PC-9 (cell line): ENCODE results near the gene MFSD12. TPM values are rescaled to one million over a fixed set of nuclear protein-coding genes. Genes with fewer than 3 reads are reported as not detected.

Experiments
- BruUV-seq: library from RNA; stranded (reverse); fragments of 400-500 nt; replicated peaks from 2 replicates; lab custom pipeline; 2021; lab: Mats Ljungman, UMichigan
- CTCF ChIA-PET: fragments of 300-600 bp; sonication (Branson Sonifier 250); formaldehyde crosslinking; loops from one replicate; lab custom pipeline; 2022; ENCODE audit warnings: antibody characterized with exemption; lab: Charles Lee
- POLR2A ChIA-PET: fragments of 300-600 bp; sonication (Branson Sonifier 250); formaldehyde crosslinking; loops from one replicate; lab custom pipeline; 2022; ENCODE audit warnings: antibody characterized with exemption; ENCODE audit not compliant: unreplicated experiment; lab: Charles Lee
- DNase-seq, 2 experiments: peaks; one replicate each; pipeline versions ENCODE4 v3.0.0 to v3.0.0-alpha.2; 2015 to 2022; ENCODE audit warnings: mixed read lengths in 1 of 2
- H2AFZ ChIP-seq: fragments of 200-600 bp; sonication (generic); 2 replicates; pipeline ENCODE4 v1.8.1; 2017; ENCODE audit warnings: antibody characterized with exemption
- H3F3A ChIP-seq: fragments of 200-600 bp; sonication (generic); 2 replicates; pipeline ENCODE4 v1.8.1; 2017; ENCODE audit warnings: antibody characterized with exemption, mild to moderate bottlenecking, low read depth; ENCODE audit not compliant: insufficient read depth
- H3K27ac ChIP-seq: fragments of 200-600 bp; sonication (generic); 2 replicates; pipeline ENCODE4 v1.6.1; 2016; ENCODE audit warnings: mixed run types
- H3K27me3 ChIP-seq: fragments of 200-600 bp; sonication (generic); 2 replicates; pipeline ENCODE4 v1.6.1; 2016; ENCODE audit warnings: low read depth, mixed run types; ENCODE audit not compliant: insufficient read depth
- H3K36me3 ChIP-seq: fragments of 200-600 bp; sonication (generic); 2 replicates; pipeline ENCODE4 v1.6.1; 2016; ENCODE audit warnings: low read depth, mixed run types
- H3K4me1 ChIP-seq: fragments of 200-600 bp; sonication (generic); replicated peaks from 2 replicates; pipeline ENCODE4 v1.6.1; 2016; ENCODE audit warnings: mixed run types; ENCODE audit not compliant: insufficient read depth
- H3K4me2 ChIP-seq: fragments of 200-600 bp; sonication (generic); 2 replicates; pipeline ENCODE4 v1.6.1; 2017; ENCODE audit warnings: mixed run types
- H3K4me3 ChIP-seq: fragments of 200-600 bp; sonication (generic); 2 replicates; pipeline ENCODE4 v1.6.1; 2016; ENCODE audit warnings: mixed run types
- H3K79me2 ChIP-seq: fragments of 200-600 bp; sonication (generic); 2 replicates; pipeline ENCODE4 v1.6.1; 2017; ENCODE audit warnings: low read depth, mixed run types
- H3K9me2 ChIP-seq: fragments of 200-600 bp; sonication (generic); 2 replicates; pipeline ENCODE4 v1.8.1; 2017; ENCODE audit warnings: mild to moderate bottlenecking; ENCODE audit not compliant: insufficient read depth
- H3K9me3 ChIP-seq: fragments of 200-600 bp; sonication (generic); 2 replicates; pipeline ENCODE4 v1.8.1; 2016; ENCODE audit warnings: low read depth; ENCODE audit not compliant: insufficient read depth
- H4K20me1 ChIP-seq: fragments of 200-600 bp; sonication (generic); 2 replicates; pipeline ENCODE4 v1.8.1; 2017; ENCODE audit not compliant: insufficient read depth
- EZH2 ChIP-seq: fragments of 200-600 bp; sonication (generic); IDR thresholded peaks from 2 replicates; pipeline ENCODE4 v1.8.0; 2017; ENCODE audit warnings: antibody characterized with exemption, low read depth
- intact Hi-C: fragments of 100-400 bp; cut with micrococcal nuclease; formaldehyde crosslinking; loops from one replicate; pipeline ENCODE4 v1.10.0; 2022; ENCODE audit not compliant: unreplicated experiment
- total RNA-seq: library from RNA; stranded (reverse); gene quantifications from 2 replicates; pipeline ENCODE4 v1.2.3, GENCODE V29; 2021
- TF ChIP-seq, protein P1 (sequence below): fragments of 200-600 bp; sonication (generic); conservative IDR thresholded peaks from 2 replicates; pipeline ENCODE4 v1.6.1; 2017; ENCODE audit warnings: mixed run types, antibody characterized with exemption, mild to moderate bottlenecking, moderate library complexity

MFSD12 gene
- total RNA-seq, 1 experiment from 2014 or later, result 70.0 TPM

DNA sequence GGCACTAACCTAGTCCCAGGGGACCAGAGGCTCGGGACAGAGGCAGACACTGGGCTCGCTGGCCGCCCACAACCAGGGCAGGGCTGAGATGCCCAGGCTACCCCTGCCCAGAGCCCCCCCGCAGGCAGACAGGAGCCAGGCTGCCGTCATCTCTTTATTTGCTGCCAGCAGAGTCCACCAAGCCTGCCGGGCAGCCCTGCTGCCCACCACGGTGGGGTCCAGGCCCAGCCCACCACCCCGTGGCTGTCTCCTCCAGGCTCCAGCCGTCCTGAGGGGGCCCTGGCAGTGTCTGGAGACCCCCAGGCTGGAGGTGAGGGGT, 13.4 kb downstream of the MFSD12 start:
- Histone ChIP-seq H3K4me2 (no peak overlapping the region), H3K79me2 (no peaks in the 10 kb centered on the region), H3K9me3 (no peaks in the 10 kb centered on the region), H3F3A (peaks cover 4% of the 10 kb centered on the region; the same call in 1 of the 2 replicates), H3K27me3 (no peaks in the 10 kb centered on the region), H3K9me2 (no peaks in the 10 kb centered on the region), H3K36me3 (no peaks in the 10 kb centered on the region), H3K27ac (no peak overlapping the region), H3K4me3 (no peak overlapping the region), H3K4me1 (no peaks in the 10 kb centered on the region), H4K20me1 (no peaks in the 10 kb centered on the region; the same call in 1 of the 2 replicates), H2AFZ (no peak overlapping the region)
- BruUV-seq, result no TSS peak
- TF ChIP-seq, protein P1, sequence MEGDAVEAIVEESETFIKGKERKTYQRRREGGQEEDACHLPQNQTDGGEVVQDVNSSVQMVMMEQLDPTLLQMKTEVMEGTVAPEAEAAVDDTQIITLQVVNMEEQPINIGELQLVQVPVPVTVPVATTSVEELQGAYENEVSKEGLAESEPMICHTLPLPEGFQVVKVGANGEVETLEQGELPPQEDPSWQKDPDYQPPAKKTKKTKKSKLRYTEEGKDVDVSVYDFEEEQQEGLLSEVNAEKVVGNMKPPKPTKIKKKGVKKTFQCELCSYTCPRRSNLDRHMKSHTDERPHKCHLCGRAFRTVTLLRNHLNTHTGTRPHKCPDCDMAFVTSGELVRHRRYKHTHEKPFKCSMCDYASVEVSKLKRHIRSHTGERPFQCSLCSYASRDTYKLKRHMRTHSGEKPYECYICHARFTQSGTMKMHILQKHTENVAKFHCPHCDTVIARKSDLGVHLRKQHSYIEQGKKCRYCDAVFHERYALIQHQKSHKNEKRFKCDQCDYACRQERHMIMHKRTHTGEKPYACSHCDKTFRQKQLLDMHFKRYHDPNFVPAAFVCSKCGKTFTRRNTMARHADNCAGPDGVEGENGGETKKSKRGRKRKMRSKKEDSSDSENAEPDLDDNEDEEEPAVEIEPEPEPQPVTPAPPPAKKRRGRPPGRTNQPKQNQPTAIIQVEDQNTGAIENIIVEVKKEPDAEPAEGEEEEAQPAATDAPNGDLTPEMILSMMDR, result no peak
- TF ChIP-seq EZH2, result no peak
- CTCF ChIA-PET, result no interaction called here
- DNase-seq, result no peak
- POLR2A ChIA-PET, result no interaction called here
- intact Hi-C loops, result no loop called here

DNA sequence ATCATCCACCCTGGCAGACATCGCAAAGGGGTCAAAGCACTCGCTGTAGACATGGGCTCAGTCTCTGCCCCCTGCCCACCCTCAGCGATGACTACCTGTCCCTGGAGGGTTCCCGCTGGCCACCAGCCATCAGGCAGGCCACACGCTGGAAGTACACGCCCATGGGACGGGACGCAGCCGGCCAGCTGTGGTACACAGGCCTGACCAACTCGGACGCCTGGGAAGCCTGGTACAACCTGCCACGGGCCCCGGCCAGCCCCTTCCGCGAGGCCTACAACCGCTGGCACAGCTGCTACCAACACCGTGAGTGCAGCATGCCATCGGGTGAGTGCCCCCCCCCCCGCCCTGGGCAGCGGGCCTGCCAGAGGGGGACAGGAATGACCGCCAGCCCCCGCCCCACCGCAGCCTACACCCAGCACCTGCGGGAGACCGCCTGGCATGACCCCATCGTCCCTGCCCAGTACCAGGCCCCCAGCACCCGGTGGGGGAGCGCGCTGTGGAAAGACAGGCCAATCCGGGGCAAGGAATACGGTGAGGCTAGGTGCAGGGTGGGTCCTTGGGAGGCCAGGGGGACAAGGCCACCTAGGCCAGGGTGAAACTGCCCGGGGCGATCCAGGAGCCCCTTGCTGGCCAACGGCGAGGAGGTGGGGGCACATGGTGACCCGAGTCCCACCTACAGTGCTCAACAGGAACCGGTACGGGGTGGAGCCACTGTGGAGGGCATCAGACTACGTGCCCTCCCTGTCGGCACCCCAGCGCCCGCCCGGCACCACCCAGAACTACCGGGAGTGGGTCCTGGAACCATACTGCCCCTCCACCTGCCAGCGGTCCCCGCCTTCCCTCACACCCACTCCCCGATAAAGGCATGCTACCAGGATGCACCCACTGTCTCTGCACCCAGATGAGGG, 14.0 kb downstream of the MFSD12 start:
- Histone ChIP-seq H3K4me2 (no peak overlapping the region), H2AFZ (no peak overlapping the region), H3F3A (peaks cover 4% of the 10 kb centered on the region; the same call in 1 of the 2 replicates), H3K4me3 (no peak overlapping the region), H3K79me2 (no peaks in the 10 kb centered on the region), H3K27me3 (no peaks in the 10 kb centered on the region), H3K27ac (no peak overlapping the region), H3K4me1 (no peaks in the 10 kb centered on the region), H4K20me1 (no peaks in the 10 kb centered on the region; the same call in 1 of the 2 replicates), H3K36me3 (no peaks in the 10 kb centered on the region), H3K9me3 (no peaks in the 10 kb centered on the region), H3K9me2 (no peaks in the 10 kb centered on the region)
- CTCF ChIA-PET, result no interaction called here
- no peak for DNase-seq
- no TSS peak for BruUV-seq
- POLR2A ChIA-PET, result no interaction called here
- TF ChIP-seq, protein P1, result no peak
- TF ChIP-seq EZH2, result no peak
- intact Hi-C loops, result no loop called here

DNA sequence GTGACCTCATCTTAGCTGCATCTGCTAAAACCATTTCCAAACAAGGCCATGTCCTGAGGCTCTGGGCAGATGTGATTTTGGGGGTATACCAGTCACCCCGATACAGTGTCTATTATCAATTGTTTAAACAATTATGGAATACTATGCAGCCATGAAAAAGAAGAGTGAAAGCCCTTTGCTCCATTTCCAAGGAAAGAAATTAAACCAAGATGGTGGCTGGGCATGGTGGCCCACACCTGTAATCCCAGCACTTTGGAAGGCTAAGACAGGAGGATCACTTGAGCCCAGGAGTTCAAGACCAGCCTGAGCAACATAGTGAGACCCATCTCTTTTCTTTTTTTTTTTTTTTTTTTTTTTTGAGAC, 17.6 kb downstream of the MFSD12 start:
- H3K4me2 ChIP-seq, result no peak overlapping the region
- ChIA-PET CTCF (no interaction called here), POLR2A (no interaction called here)
- intact Hi-C loops, result no loop called here
- H3F3A ChIP-seq, result peaks cover 4% of the 10 kb centered on the region; the same call in 1 of the 2 replicates
- no peak for DNase-seq
- no peak overlapping the region for H3K4me3 ChIP-seq
- no peak overlapping the region for H3K27ac ChIP-seq
- no peak overlapping the region for H2AFZ ChIP-seq
- H4K20me1 ChIP-seq, result no peaks in the 10 kb centered on the region; the same call in 1 of the 2 replicates
- no TSS peak for BruUV-seq
- H3K36me3 ChIP-seq, result no peaks in the 10 kb centered on the region
- H3K79me2 ChIP-seq, result no peaks in the 10 kb centered on the region
- no peak for TF ChIP-seq EZH2
- TF ChIP-seq, protein P1, result no peak
- no peaks in the 10 kb centered on the region for H3K4me1 ChIP-seq
- no peaks in the 10 kb centered on the region for H3K27me3 ChIP-seq
- H3K9me3 ChIP-seq, result no peaks in the 10 kb centered on the region
- H3K9me2 ChIP-seq, result no peaks in the 10 kb centered on the region
